ENCODE data around the gene RRP7A. TPM values are rescaled to one million over a fixed set of nuclear protein-coding genes. Genes with fewer than 3 reads are reported as not detected.

The RRP7A gene
- total RNA-seq, 1 experiment from 2014 or later: 50.2 TPM

DNA sequence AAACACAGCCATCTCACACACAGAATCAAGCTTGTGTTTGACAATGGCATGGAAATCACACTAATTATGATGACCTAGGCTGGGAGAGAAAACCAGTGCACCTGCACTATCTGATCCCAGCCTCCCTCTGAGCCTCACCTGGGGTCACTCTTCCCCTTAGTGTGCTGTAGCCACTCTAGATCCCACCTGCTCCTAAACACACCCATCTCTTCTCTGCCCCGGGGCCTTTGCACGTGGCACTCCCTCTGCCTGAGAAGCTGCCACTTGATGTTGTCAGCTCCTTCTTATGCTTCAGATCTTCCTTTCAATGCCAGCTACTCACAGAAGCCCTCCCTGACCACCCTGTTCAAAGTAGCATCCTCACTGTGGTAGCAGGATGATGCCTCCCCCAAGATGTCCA lies 44.5 kb downstream of the RRP7A start:
- Histone ChIP-seq H3K9ac (ENCODE audit: low read length) (no peak overlapping the region), H2AFZ (ENCODE audit: low read length) (no peak overlapping the region), H3K27me3 (ENCODE audit: low read length) (no peaks in the 10 kb centered on the region), H3F3A (ENCODE audit: low read length, unreplicated experiment) (no peaks in the 10 kb centered on the region), H3K36me3 (ENCODE audit: low read depth, low read length) (no peaks in the 10 kb centered on the region), H3K27ac (ENCODE audit: low read length) (no peak overlapping the region), H3K9me3 (ENCODE audit: low read length) (no peaks in the 10 kb centered on the region), H3K4me1 (ENCODE audit: insufficient read depth, low read length) (no peaks in the 10 kb centered on the region), H3K79me2 (ENCODE audit: low read length) (no peaks in the 10 kb centered on the region), H3K4me3 (ENCODE audit: low read length) (no peak overlapping the region), H3K9me2 (replicated peaks; ENCODE audit: low read length) (no peaks in the 10 kb centered on the region), H3K4me2 (ENCODE audit: low read length) (no peak overlapping the region), H4K20me1 (ENCODE audit: low read length) (no peaks in the 10 kb centered on the region)
- ChIA-PET POLR2A (ENCODE audit: unreplicated experiment) (no interaction called here), CTCF (interaction anchor here (0.5 to 0.7 kb wide), 2 partner anchors 24 to 32 kb away, joined by 4 read pairs; no protein-coding TSS in a partner anchor)
- no peak for TF ChIP-seq EZH2 (IDR thresholded peaks at IDR 0.05; ENCODE audit: low read length, unreplicated experiment)
- TF ChIP-seq EZH2phosphoT487 (IDR thresholded peaks at IDR 0.05; ENCODE audit: borderline replicate concordance, low read length): no peak
- no peak for TF ChIP-seq CTCF (conservative IDR thresholded peaks at IDR 0.05; ENCODE audit: low read depth, low read length)
- no TSS peak for BruUV-seq (replicated peaks)
- intact Hi-C loops (cut with micrococcal nuclease): no loop called here
- ATAC-seq (no peak), DNase-seq (no peak)

DNA sequence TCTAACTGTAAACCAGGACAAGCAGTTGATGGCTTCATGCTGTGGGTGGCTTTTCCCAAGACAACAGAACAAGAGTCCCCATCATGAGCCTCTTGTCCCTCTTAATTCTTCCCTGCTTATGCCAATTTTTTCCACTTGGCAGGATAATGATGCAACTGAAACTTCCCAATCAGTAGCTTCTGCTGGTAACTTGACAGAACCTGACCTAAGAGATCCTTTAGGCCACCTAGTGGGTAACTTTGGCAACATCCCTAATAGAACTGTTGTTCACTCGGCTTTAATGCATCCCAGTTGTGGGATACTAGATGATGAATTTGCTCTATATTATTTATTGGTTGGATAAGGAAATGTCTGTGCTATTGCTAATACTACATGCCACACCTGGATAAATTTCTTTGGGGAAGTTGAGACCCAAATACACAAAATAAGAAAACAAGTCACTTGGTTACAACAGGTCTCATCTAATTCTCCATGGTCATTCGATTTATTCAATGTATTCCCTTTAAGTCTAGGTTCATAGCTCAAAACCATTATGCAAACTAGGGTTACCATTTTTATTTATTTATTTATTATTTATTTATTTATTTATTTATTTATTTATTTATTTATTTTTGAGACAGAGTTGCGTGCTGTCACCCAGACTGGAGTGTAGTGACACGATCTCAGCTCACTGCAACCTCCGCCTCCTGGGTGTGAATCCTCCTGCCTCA lies 46.0 kb downstream of the RRP7A start:
- Histone ChIP-seq H3K4me3 (ENCODE audit: low read length) (no peak overlapping the region), H2AFZ (ENCODE audit: low read length) (no peak overlapping the region), H3F3A (ENCODE audit: low read length, unreplicated experiment) (no peaks in the 10 kb centered on the region), H4K20me1 (ENCODE audit: low read length) (no peaks in the 10 kb centered on the region), H3K4me1 (ENCODE audit: insufficient read depth, low read length) (no peaks in the 10 kb centered on the region), H3K9ac (ENCODE audit: low read length) (no peak overlapping the region), H3K36me3 (ENCODE audit: low read depth, low read length) (no peaks in the 10 kb centered on the region), H3K79me2 (ENCODE audit: low read length) (no peaks in the 10 kb centered on the region), H3K27me3 (ENCODE audit: low read length) (no peaks in the 10 kb centered on the region), H3K9me3 (ENCODE audit: low read length) (no peaks in the 10 kb centered on the region), H3K4me2 (ENCODE audit: low read length) (no peak overlapping the region), H3K27ac (ENCODE audit: low read length) (no peak overlapping the region), H3K9me2 (replicated peaks; ENCODE audit: low read length) (no peaks in the 10 kb centered on the region)
- intact Hi-C loops (cut with micrococcal nuclease): no loop called here
- TF ChIP-seq EZH2 (IDR thresholded peaks at IDR 0.05; ENCODE audit: low read length, unreplicated experiment) (no peak), CTCF (conservative IDR thresholded peaks at IDR 0.05; ENCODE audit: low read depth, low read length) (peak; percentile 68), EZH2phosphoT487 (IDR thresholded peaks at IDR 0.05; ENCODE audit: borderline replicate concordance, low read length) (no peak)
- ChIA-PET CTCF (interaction anchor here (0.7 to 1.2 kb wide), 3 partner anchors 30 to 777 kb away, joined by 3 to 4 read pairs (median 3); no protein-coding TSS in a partner anchor), POLR2A (ENCODE audit: unreplicated experiment) (no interaction called here)
- ATAC-seq: peak; percentile 71
- DNase-seq: peak; percentile 56
- no TSS peak for BruUV-seq (replicated peaks)

DNA sequence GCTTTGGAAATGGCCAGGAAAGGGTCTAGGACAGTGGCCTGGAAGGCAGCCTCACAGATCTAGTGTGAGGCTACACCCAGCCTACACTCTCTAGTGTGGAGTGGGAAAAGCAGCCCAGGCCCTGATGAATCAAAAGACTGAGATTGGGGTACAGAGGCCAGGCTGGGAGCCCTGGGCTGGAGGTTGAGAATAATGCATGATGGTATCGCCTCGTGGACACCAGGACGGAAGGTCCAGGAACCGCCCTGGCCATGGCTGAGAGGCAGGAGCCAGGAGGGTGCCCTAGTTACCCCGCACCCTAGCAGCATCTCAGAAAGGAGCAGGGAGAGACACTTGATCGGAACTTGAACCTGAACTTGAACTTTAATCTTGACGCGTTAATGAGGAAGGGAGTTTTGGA lies 46.9 kb downstream of the RRP7A start:
- no peak overlapping the region for H3K27ac ChIP-seq (ENCODE audit: low read length)
- H3K9ac ChIP-seq (ENCODE audit: low read length): no peak overlapping the region
- H3K9me3 ChIP-seq (ENCODE audit: low read length): no peaks in the 10 kb centered on the region
- no peaks in the 10 kb centered on the region for H3K79me2 ChIP-seq (ENCODE audit: low read length)
- no TSS peak for BruUV-seq (replicated peaks)
- ChIA-PET POLR2A (ENCODE audit: unreplicated experiment) (no interaction called here), CTCF (no interaction called here)
- DNase-seq (no peak), ATAC-seq (no peak)
- TF ChIP-seq EZH2 (IDR thresholded peaks at IDR 0.05; ENCODE audit: low read length, unreplicated experiment) (no peak), CTCF (conservative IDR thresholded peaks at IDR 0.05; ENCODE audit: low read depth, low read length) (no peak), EZH2phosphoT487 (IDR thresholded peaks at IDR 0.05; ENCODE audit: borderline replicate concordance, low read length) (no peak)
- H3K4me2 ChIP-seq (ENCODE audit: low read length): no peak overlapping the region
- H4K20me1 ChIP-seq (ENCODE audit: low read length): no peaks in the 10 kb centered on the region
- H3K27me3 ChIP-seq (ENCODE audit: low read length): no peaks in the 10 kb centered on the region
- intact Hi-C loops (cut with micrococcal nuclease): no loop called here
- no peak overlapping the region for H3K4me3 ChIP-seq (ENCODE audit: low read length)
- H3K36me3 ChIP-seq (ENCODE audit: low read depth, low read length): no peaks in the 10 kb centered on the region
- H3K9me2 ChIP-seq (replicated peaks; ENCODE audit: low read length): no peaks in the 10 kb centered on the region
- no peaks in the 10 kb centered on the region for H3K4me1 ChIP-seq (ENCODE audit: insufficient read depth, low read length)
- H3F3A ChIP-seq (ENCODE audit: low read length, unreplicated experiment): no peaks in the 10 kb centered on the region
- no peak overlapping the region for H2AFZ ChIP-seq (ENCODE audit: low read length)

All from PC-3 (cell line).